IMR-90 (cell line): Measurements from ENCODE around the gene OCLN. TPM values are rescaled to one million over a fixed set of nuclear protein-coding genes. Genes with fewer than 3 reads are reported as not detected.
"Not testable (repeated sequence)": the region's sequence is repeated elsewhere in the genome, so short reads cannot be mapped to it uniquely, and the experiment has no call there.

Experiments used
- ATAC-seq: fragments of 200-7000 bp; cut with Tn5 transposase; 2 replicates; pipeline ENCODE4 v1.9.1; 2020; ENCODE audit warnings: low read depth, mild to moderate bottlenecking, moderate library complexity
- BruUV-seq: library from RNA; stranded (reverse); fragments of 400-500 nt; replicated peaks from 2 replicates; lab custom pipeline; 2021; lab: Mats Ljungman, UMichigan
- CTCF ChIA-PET: fragments of 300-600 bp; formaldehyde crosslinking; extraction: SDS; loops from one replicate; lab custom pipeline; 2021; ENCODE audit warnings: antibody characterized with exemption; lab: Yijun Ruan, JAX
- POLR2A ChIA-PET: fragments of 300-600 bp; sonication (Branson Sonifier 250); formaldehyde crosslinking; loops from one replicate; lab custom pipeline; 2022; ENCODE audit warnings: antibody characterized with exemption; ENCODE audit not compliant: unreplicated experiment; lab: Charles Lee
- DNase-seq: peaks from one replicate; pipeline ENCODE4 v3.0.0; 2013
- H2AFZ ChIP-seq: replicated peaks from 2 replicates; pipeline ENCODE3; 2013; ENCODE audit warnings: low read length, mild to moderate bottlenecking; ENCODE audit not compliant: poor library complexity
- H2AK5ac ChIP-seq: 2 replicates; pipeline ENCODE4 v1.6.1; 2013; ENCODE audit warnings: low read depth, low read length, inconsistent platforms
- H2AK9ac ChIP-seq: replicated peaks from 2 replicates; pipeline ENCODE3; 2013; ENCODE audit warnings: mild to moderate bottlenecking, low read depth, low read length, moderate library complexity; ENCODE audit not compliant: poor library complexity
- H2BK120ac ChIP-seq: 2 replicates; pipeline ENCODE4 v1.6.1; 2013; ENCODE audit warnings: low read depth, low read length, inconsistent platforms
- H2BK15ac ChIP-seq: 3 replicates; pipeline ENCODE4 v1.6.1; 2013; ENCODE audit warnings: low read depth, low read length, inconsistent platforms
- H2BK20ac ChIP-seq: 2 replicates; pipeline ENCODE4 v1.6.1; 2013; ENCODE audit warnings: low read depth, mild to moderate bottlenecking, inconsistent platforms, low read length, moderate library complexity
- H2BK5ac ChIP-seq: 2 replicates; pipeline ENCODE4 v1.6.1; 2013; ENCODE audit warnings: mild to moderate bottlenecking, low read depth, low read length, inconsistent platforms; ENCODE audit not compliant: poor library complexity, severe bottlenecking
- H3K14ac ChIP-seq: replicated peaks from 2 replicates; pipeline ENCODE4 v1.6.1; 2013; ENCODE audit warnings: low read depth, low read length, inconsistent platforms
- H3K18ac ChIP-seq: 2 replicates; pipeline ENCODE4 v1.6.1; 2013; ENCODE audit warnings: low read depth, low read length, control low read depth
- H3K23ac ChIP-seq: 2 replicates; pipeline ENCODE4 v1.6.1; 2013; ENCODE audit warnings: low read depth, low read length, inconsistent platforms
- H3K27ac ChIP-seq: 2 replicates; pipeline ENCODE4 v1.5.1; 2013; ENCODE audit warnings: mild to moderate bottlenecking, control low read depth, low read length; ENCODE audit not compliant: insufficient read depth
- H3K27me3 ChIP-seq: 2 replicates; pipeline ENCODE4 v1.6.1; 2013; ENCODE audit warnings: low read length; ENCODE audit not compliant: control insufficient read depth, insufficient read depth
- H3K36me3 ChIP-seq: 2 replicates; pipeline ENCODE4 v1.6.1; 2013; ENCODE audit warnings: low read length, mixed read lengths; ENCODE audit not compliant: control insufficient read depth, insufficient read depth
- H3K4ac ChIP-seq: 2 replicates; pipeline ENCODE4 v1.6.1; 2013; ENCODE audit warnings: low read depth, low read length, inconsistent platforms
- H3K4me1 ChIP-seq: 2 replicates; pipeline ENCODE4 v1.6.1; 2013; ENCODE audit warnings: low read length, mixed read lengths; ENCODE audit not compliant: control insufficient read depth, insufficient read depth
- H3K4me2 ChIP-seq: 2 replicates; pipeline ENCODE4 v1.6.1; 2013; ENCODE audit warnings: low read depth, mild to moderate bottlenecking, control low read depth, low read length, moderate library complexity
- H3K4me3 ChIP-seq: 2 replicates; pipeline ENCODE4 v1.5.1; 2013; ENCODE audit warnings: low read depth, mild to moderate bottlenecking, control low read depth, low read length, moderate library complexity; ENCODE audit not compliant: insufficient read depth
- H3K56ac ChIP-seq: 2 replicates; pipeline ENCODE4 v1.6.1; 2013; ENCODE audit warnings: low read length, inconsistent platforms; ENCODE audit not compliant: insufficient read depth; ENCODE audit errors: extremely low read depth
- H3K79me1 ChIP-seq, 2 experiments: 2 replicates each; pipeline ENCODE4 v1.6.1; 2013; ENCODE audit warnings: low read length in 2 of 2, inconsistent platforms in 1 of 2, low read depth in 1 of 2
- H3K9ac ChIP-seq: 2 replicates; pipeline ENCODE4 v1.6.1; 2013; ENCODE audit warnings: low read depth, low read length, control low read depth
- H3K9me1 ChIP-seq: 2 replicates; pipeline ENCODE4 v1.6.1; 2013; ENCODE audit warnings: low read length, inconsistent platforms; ENCODE audit not compliant: insufficient read depth
- H3K9me3 ChIP-seq: 2 replicates; pipeline ENCODE4 v1.6.1; 2013; ENCODE audit warnings: low read length; ENCODE audit not compliant: control insufficient read depth, insufficient read depth
- H4K20me1 ChIP-seq: 2 replicates; pipeline ENCODE4 v1.6.1; 2013; ENCODE audit warnings: low read length, inconsistent platforms; ENCODE audit not compliant: insufficient read depth
- H4K5ac ChIP-seq: 2 replicates; pipeline ENCODE4 v1.6.1; 2013; ENCODE audit warnings: mild to moderate bottlenecking, low read depth, low read length, control low read depth
- H4K8ac ChIP-seq, 2 experiments: 2 replicates each; pipeline ENCODE4 v1.6.1; 2013; ENCODE audit warnings: low read depth in 2 of 2, low read length in 2 of 2, control low read depth in 1 of 2, inconsistent platforms in 1 of 2
- H4K91ac ChIP-seq: 2 replicates; pipeline ENCODE4 v1.6.1; 2013; ENCODE audit warnings: low read depth, low read length, inconsistent platforms; ENCODE audit not compliant: insufficient read depth
- WGBS, 2 experiments: methylation state at CpG; one replicate each; pipeline versions ENCODE4 v1.1.5 to v1.1.7; 2013; ENCODE audit warnings: missing lambda C conversion rate in 2 of 2; ENCODE audit not compliant: insufficient read length in 1 of 2; ENCODE audit errors: extremely low coverage in 2 of 2; 5-methylcytosine and 5-hydroxymethylcytosine counted together
- dilution Hi-C: fragments of 300-500 bp; cut with HindIII; formaldehyde crosslinking; loops from one replicate; pipeline ENCODE4 v1.14.3; 2018; ENCODE audit warnings: low sequenced_read_pairs; ENCODE audit not compliant: unreplicated experiment
- in situ Hi-C: fragments of 300-500 bp; cut with MboI; formaldehyde crosslinking; loops from 3 replicates; pipeline ENCODE4 v1.14.3; 2019; ENCODE audit warnings: low sequenced_read_pairs, inconsistent platforms, mixed read lengths
- intact Hi-C: fragments of 100-400 bp; cut with micrococcal nuclease; formaldehyde crosslinking; loops from 2 replicates; pipeline ENCODE4 v1.10.0; 2022
- polyA plus RNA-seq, 3 experiments: library from polyadenylated mRNA; depleted of rRNA; stranded (reverse); fragments of >200 nt; gene quantifications; 2 replicates each; pipeline ENCODE4 v1.2.3, GENCODE V29; 2012; ENCODE audit warnings: low replicate concordance in 1 of 3
- total RNA-seq: library from RNA; depleted of rRNA; stranded (reverse); fragments of >200 nt; gene quantifications from 2 replicates; pipeline ENCODE4 v1.2.3, GENCODE V29; 2012

OCLN gene
- total and polyA plus RNA-seq, 2 of the 4 experiments (the other 2 are of a cell fraction), result 0.72 to 0.99 TPM

GRCh38 chr5:69541347-69541746 is 48.8 kb downstream of the OCLN start:
- POLR2A ChIA-PET, intact Hi-C loops, H4K91ac ChIP-seq, H3K36me3 ChIP-seq, H4K8ac ChIP-seq, H3K4me1 ChIP-seq, ATAC-seq, H3K9me1 ChIP-seq, H3K4ac ChIP-seq, H3K18ac ChIP-seq, dilution Hi-C loops, H2AFZ ChIP-seq, in situ Hi-C loops, H2AK5ac ChIP-seq, H2BK20ac ChIP-seq, H3K14ac ChIP-seq, H3K27me3 ChIP-seq, H3K9ac ChIP-seq, H2BK120ac ChIP-seq, H3K4me2 ChIP-seq, H4K5ac ChIP-seq, H3K79me1 ChIP-seq, H3K4me3 ChIP-seq, H3K23ac ChIP-seq, H4K20me1 ChIP-seq, CTCF ChIA-PET, H2BK15ac ChIP-seq, H3K56ac ChIP-seq, H3K9me3 ChIP-seq, BruUV-seq, H2BK5ac ChIP-seq, DNase-seq, H2AK9ac ChIP-seq, H3K27ac ChIP-seq: not testable (repeated sequence)
- WGBS, 2 experiments, result no CpG with 5 or more reads among the region's 1 CpG

- H3K27me3 ChIP-seq, intact Hi-C loops, H3K4me1 ChIP-seq, H3K23ac ChIP-seq, DNase-seq, H3K9ac ChIP-seq, CTCF ChIA-PET, H3K4me3 ChIP-seq, H2BK15ac ChIP-seq, H2BK5ac ChIP-seq, H3K9me3 ChIP-seq, ATAC-seq, H3K56ac ChIP-seq, in situ Hi-C loops, H3K27ac ChIP-seq, H3K36me3 ChIP-seq, H3K4ac ChIP-seq, H4K20me1 ChIP-seq, H2BK120ac ChIP-seq, H3K4me2 ChIP-seq, H4K8ac ChIP-seq, H3K79me1 ChIP-seq, H4K5ac ChIP-seq, POLR2A ChIA-PET, H3K9me1 ChIP-seq, dilution Hi-C loops, H3K18ac ChIP-seq, BruUV-seq, H2AK5ac ChIP-seq, H4K91ac ChIP-seq, H2BK20ac ChIP-seq, H3K14ac ChIP-seq, H2AK9ac ChIP-seq, H2AFZ ChIP-seq: not testable (repeated sequence)
- WGBS, 2 experiments, result no CpG with 5 or more reads among the region's 3 CpGs
These were observed 50.4 kb downstream of the OCLN start for GRCh38 chr5:69542838-69543618.
